Esophagus squamous epithelium (tissue), 5 donors: ENCODE data around the gene HPCAL1. TPM values are rescaled to one million over a fixed set of nuclear protein-coding genes. Genes with fewer than 3 reads are reported as not detected.
"Not testable (repeated sequence)": the region's sequence is repeated elsewhere in the genome, so short reads cannot be mapped to it uniquely, and the experiment has no call there.

ENCODE experiments used
- DNase-seq: peaks from one replicate; lab custom pipeline; 2025; lab: John Stamatoyannopoulos, UW
- H3K27ac ChIP-seq, 4 donors: fragments of 200-600 bp; sonication (generic); one replicate each; pipeline ENCODE4 v1.5.1; 2016 to 2019; ENCODE audit warnings: mild to moderate bottlenecking in 1 of 4
- H3K27me3 ChIP-seq, 4 donors: fragments of 200-600 bp; sonication (generic); 1 replicate in 3 of 4; 2 replicates in 1 of 4; pipeline versions ENCODE4 v1.5.1 to v1.6.0; 2017 to 2021; ENCODE audit warnings: antibody characterized with exemption in 1 of 4
- H3K36me3 ChIP-seq, 3 donors: fragments of 200-600 bp; sonication (generic); one replicate each; pipeline ENCODE4 v1.5.1; 2016 to 2019
- H3K4me1 ChIP-seq, 3 donors: fragments of 200-600 bp; sonication (generic); one replicate each; pipeline ENCODE4 v1.5.1; 2017 to 2019
- H3K4me3 ChIP-seq, 4 donors: fragments of 200-600 bp; sonication (generic); 1 replicate in 3 of 4; 2 replicates in 1 of 4; pipeline ENCODE4 v1.5.1; 2016 to 2019; ENCODE audit warnings: mild to moderate bottlenecking in 2 of 4, moderate library complexity in 1 of 4
- H3K9me3 ChIP-seq, 3 donors: fragments of 200-600 bp; sonication (generic); one replicate each; pipeline ENCODE4 v1.5.1; 2016 to 2019
- POLR2A ChIP-seq, 4 donors: fragments of 450-650 bp; IDR thresholded peaks; one replicate each; pipeline ENCODE4 v1.6.1; 2017; ENCODE audit warnings: antibody characterized with exemption in 4 of 4, mild to moderate bottlenecking in 4 of 4, moderate library complexity in 3 of 4
- WGBS, 2 donors: methylation state at CpG; one replicate each; pipeline ENCODE4 v1.1.5; 2018; 5-methylcytosine and 5-hydroxymethylcytosine counted together
- intact Hi-C: fragments of 100-400 bp; cut with DNase I; formaldehyde crosslinking; loops from one replicate; pipeline ENCODE4 v1.15.0; 2022
- total RNA-seq, 4 donors: library from RNA; depleted of rRNA; stranded (reverse); fragments of >200 nt; gene quantifications; one replicate each; pipeline ENCODE4 v1.1.0, GENCODE V29; 2016
- TF ChIP-seq, protein P1 (sequence below), 6 experiments: fragments of 450-650 bp in 4 of 6; fragments of 200-600 bp in 2 of 6; sonication (generic) in 2 of 6; IDR thresholded peaks; one replicate each; pipeline ENCODE4 v1.5.1; 2016 to 2019; ENCODE audit warnings: antibody characterized with exemption in 6 of 6, mild to moderate bottlenecking in 4 of 6, moderate library complexity in 4 of 6
- donor health status: DM: yes; HTN: yes; CAD: no.

HPCAL1 gene
- total RNA-seq, 4 donors from 2014 or later, result 13.2 to 26.4 (median 20.5) TPM

DNA sequence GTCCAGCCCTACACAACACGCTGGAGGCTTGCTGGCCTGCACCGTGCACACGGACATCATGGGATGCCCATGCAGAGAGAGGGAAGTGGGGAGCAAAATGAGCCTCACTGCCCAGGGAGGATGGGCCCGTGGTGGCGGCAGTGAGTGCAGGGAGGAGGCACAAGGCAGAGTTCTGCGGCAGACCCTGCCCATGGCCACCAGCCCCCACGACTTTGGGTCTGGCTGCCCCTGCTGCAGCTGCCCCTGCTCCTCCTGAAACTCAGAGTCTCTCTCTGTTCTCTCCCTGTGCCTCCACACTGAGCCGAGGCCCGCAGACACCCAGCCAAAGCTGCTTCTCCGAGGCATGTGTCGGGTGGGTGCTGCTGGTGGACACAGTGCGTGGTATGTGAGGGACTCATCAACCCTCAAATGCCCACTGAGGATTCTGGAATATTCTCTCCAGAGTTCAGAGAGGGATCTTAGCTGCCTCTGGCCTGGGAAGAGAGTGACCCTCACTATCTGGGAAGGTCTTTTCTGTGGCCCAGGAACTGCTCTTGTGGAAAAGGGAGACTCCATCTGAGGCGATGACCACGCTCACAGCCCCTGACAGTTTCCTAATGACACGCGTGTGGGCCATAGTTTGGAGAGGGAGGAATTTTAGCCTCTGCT, 45.1 kb upstream of the HPCAL1 start:
- Histone ChIP-seq H3K4me1 (no peaks in the 10 kb centered on the region), H3K27ac (no peak overlapping the region), H3K27me3 (peaks cover 0 to 31% (median 0%) of the 10 kb centered on the region in 4 donors), H3K9me3 (no peaks in the 10 kb centered on the region), H3K36me3 (no peaks in the 10 kb centered on the region), H3K4me3 (no peak overlapping the region)
- no peak for DNase-seq
- TF ChIP-seq, protein P1, sequence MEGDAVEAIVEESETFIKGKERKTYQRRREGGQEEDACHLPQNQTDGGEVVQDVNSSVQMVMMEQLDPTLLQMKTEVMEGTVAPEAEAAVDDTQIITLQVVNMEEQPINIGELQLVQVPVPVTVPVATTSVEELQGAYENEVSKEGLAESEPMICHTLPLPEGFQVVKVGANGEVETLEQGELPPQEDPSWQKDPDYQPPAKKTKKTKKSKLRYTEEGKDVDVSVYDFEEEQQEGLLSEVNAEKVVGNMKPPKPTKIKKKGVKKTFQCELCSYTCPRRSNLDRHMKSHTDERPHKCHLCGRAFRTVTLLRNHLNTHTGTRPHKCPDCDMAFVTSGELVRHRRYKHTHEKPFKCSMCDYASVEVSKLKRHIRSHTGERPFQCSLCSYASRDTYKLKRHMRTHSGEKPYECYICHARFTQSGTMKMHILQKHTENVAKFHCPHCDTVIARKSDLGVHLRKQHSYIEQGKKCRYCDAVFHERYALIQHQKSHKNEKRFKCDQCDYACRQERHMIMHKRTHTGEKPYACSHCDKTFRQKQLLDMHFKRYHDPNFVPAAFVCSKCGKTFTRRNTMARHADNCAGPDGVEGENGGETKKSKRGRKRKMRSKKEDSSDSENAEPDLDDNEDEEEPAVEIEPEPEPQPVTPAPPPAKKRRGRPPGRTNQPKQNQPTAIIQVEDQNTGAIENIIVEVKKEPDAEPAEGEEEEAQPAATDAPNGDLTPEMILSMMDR (IDR thresholded peaks at IDR 0.05), result no peak
- TF ChIP-seq POLR2A (IDR thresholded peaks at IDR 0.05), result no peak
- WGBS, 2 donors, result 70 to 86% methylated on average over 2 to 11 of the region's 16 CpGs
- intact Hi-C loops, result no loop called here

DNA sequence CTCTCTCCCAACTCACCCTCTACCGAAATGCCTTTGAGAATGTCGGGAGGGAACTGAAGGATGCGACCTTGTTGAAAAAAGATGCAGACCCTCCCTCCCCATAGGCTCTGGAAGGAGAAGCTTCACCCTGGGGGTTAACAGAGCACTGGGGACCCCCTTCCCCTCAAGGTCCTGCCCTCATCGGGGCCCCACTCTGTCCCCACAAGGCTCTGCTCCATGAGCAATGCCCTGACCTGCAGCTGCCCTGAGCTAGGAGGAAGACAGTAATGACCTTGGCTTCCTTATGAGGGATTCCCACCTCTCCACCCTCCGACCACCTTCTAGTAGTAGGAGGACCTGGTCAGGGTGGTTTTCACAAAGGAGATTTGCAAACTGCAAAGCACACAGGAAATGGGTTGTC, 44.4 kb upstream of the HPCAL1 start:
- no peak overlapping the region for H3K27ac ChIP-seq
- H3K9me3 ChIP-seq, result no peaks in the 10 kb centered on the region
- H3K36me3 ChIP-seq, result no peaks in the 10 kb centered on the region
- H3K4me3 ChIP-seq, result no peak overlapping the region
- intact Hi-C loops, result no loop called here
- WGBS, 2 donors, result 67 to 78% methylated on average over 1 to 5 of the region's 5 CpGs
- no peak for DNase-seq
- H3K4me1 ChIP-seq, result no peaks in the 10 kb centered on the region
- H3K27me3 ChIP-seq, result peaks cover 0 to 34% (median 0%) of the 10 kb centered on the region in 4 donors
- TF ChIP-seq, protein P1 (IDR thresholded peaks at IDR 0.05), result no peak
- TF ChIP-seq POLR2A (IDR thresholded peaks at IDR 0.05), result no peak

DNA sequence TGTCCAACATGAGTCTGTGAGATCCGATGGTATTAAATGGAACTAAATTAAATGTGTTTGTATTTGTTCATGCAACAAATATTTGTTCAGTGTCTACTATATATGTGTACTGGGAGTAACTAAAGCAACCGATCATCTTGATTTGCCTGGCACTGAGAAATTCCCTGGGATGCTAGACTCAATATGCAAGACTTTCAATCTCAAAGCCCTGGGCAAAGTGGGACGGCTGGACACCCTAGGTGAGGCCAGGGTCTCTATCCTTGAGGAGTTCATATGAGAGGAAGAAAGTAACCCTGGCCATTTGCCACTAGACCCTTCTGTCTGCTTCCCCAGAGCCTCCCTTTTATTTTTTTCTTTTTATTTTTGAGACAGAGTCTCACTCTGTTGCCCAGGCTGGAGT, 44.0 kb upstream of the HPCAL1 start:
- intact Hi-C loops, result no loop called here
- TF ChIP-seq, protein P1 (IDR thresholded peaks at IDR 0.05), result no peak
- TF ChIP-seq POLR2A (IDR thresholded peaks at IDR 0.05), result no peak
- Histone ChIP-seq H3K27me3 (peaks cover 0 to 34% (median 0%) of the 10 kb centered on the region in 4 donors), H3K4me3 (no peak overlapping the region), H3K4me1 (no peaks in the 10 kb centered on the region), H3K27ac (no peak overlapping the region), H3K36me3 (no peaks in the 10 kb centered on the region), H3K9me3 (no peaks in the 10 kb centered on the region)
- DNase-seq, result no peak
- 92 to 93% methylated on average over 3 of the region's 3 CpGs for WGBS, 2 donors

DNA sequence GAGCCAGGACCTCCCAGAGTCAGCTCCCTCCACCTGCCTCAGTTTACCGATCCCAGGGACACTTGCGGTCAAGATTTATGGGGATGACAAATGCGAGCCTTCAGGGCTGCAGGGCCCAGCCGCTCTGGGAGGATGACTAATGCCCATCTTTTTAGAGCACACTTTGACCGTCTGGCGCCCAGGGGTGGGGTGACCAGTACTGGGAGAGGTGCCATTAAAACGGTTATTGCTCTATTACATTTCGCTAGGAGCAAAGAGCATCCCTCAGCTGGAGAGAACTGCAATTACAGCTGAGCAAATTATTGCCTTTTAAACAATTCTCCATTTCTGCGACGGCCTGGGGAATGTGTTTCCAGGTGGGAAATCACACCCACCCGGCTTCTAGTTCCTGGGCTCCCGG, 42.6 kb upstream of the HPCAL1 start:
- Histone ChIP-seq H3K36me3 (no peaks in the 10 kb centered on the region), H3K4me3 (no peak overlapping the region), H3K27me3 (peaks cover 0 to 23% (median 0%) of the 10 kb centered on the region in 4 donors), H3K4me1 (no peaks in the 10 kb centered on the region), H3K27ac (no peak overlapping the region), H3K9me3 (no peaks in the 10 kb centered on the region)
- no peak for TF ChIP-seq POLR2A (IDR thresholded peaks at IDR 0.05)
- TF ChIP-seq, protein P1 (IDR thresholded peaks at IDR 0.05), result no peak
- WGBS, 2 donors, result 65 to 67% methylated on average over 11 to 12 of the region's 12 CpGs
- intact Hi-C loops, result no loop called here
- no peak for DNase-seq

DNA sequence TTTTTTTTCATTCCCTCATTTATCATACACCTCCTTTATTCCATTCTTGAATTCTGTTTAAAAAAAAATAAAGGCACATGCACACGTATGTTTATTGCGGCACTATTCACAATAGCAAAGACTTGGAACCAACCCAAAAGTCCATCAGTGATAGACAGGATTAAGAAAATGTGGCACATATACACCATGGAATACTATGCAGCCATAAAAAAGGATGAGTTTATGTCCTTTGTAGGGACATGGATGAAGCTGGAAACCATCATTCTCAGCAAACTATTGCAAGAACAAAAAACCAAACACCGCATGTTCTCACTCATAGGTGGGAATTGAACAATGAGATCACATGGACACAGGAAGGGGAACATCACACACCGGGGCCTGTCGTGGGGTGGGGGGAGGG, 39.2 kb upstream of the HPCAL1 start:
- H3K9me3 ChIP-seq, H3K4me3 ChIP-seq, H3K4me1 ChIP-seq, H3K36me3 ChIP-seq, DNase-seq, intact Hi-C loops, H3K27ac ChIP-seq: not testable (repeated sequence)
- H3K27me3 ChIP-seq, result peaks cover 0 to 13% (median 0%) of the 10 kb centered on the region in 4 donors
- 83 to 87% methylated on average over 2 to 3 of the region's 5 CpGs for WGBS, 2 donors
